LNCaP clone FGC (cell line): Measurements from ENCODE around the gene HOXA7.

ENCODE experiments used
- DNase-seq: peaks from one replicate; pipeline ENCODE4 v3.0.0-alpha.2; 2011; ENCODE audit warnings: low read depth
- H3K4me3 ChIP-seq: 2 replicates; pipeline ENCODE4 v1.5.1; 2011; ENCODE audit warnings: mild to moderate bottlenecking, low read depth, low read length, control low read depth
- TF ChIP-seq, protein P1 (sequence below): IDR thresholded peaks from 2 replicates; pipeline ENCODE4 v1.5.1; 2012; ENCODE audit warnings: mild to moderate bottlenecking; ENCODE audit not compliant: control insufficient read depth, insufficient read depth; ENCODE audit errors: extremely low read depth

Gene HOXA7

DNA sequence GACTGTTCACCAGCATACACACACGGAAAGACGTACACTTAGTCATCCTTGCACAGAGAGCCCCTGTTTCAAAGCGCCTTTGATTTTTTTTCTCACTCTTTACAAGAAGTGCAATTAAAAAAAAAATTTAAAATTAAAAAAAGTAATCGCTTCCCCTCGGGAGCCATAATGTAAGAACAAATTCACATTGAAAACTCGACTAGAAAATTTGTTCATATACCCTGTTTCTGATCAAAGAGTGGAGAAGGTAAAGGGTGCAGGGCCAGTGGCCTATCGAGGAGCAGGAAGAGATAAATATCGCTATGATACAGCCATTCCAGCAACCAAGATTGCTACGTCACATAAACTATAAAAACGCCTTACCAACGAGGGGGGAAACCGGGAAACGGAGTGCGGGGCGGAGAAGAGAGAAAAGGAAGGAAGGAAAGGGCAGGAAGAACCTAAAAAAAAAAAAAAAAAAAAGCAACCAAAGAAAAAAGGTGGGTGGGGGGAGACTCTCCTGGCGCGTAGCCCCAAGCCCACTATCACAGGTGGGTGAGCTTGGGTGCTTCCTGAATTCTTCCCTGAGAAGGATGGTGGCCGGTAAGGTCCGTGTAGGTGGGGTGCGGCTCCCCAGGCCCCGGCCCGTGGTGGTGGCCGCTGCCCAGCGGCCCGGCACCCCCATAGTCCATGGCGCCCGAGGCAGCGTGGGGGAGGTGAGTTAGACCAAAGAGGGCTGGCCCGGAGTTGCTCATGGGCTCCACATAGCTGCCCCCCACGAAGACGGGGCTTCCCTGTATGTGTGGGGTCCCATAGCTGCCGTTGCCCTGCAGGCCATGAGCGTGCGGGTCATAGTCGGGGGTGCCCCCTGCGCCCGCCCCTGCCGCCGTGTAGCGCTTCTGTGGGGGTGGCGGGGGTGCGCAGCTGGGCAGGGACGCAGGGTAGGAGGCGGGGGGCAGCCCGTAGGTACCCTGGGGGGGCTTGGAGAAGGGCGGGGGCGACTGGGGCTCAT is 48.8 kb downstream of the HOXA7 start:
- no peak overlapping the region for H3K4me3 ChIP-seq
- DNase-seq = no peak
- TF ChIP-seq, protein P1, sequence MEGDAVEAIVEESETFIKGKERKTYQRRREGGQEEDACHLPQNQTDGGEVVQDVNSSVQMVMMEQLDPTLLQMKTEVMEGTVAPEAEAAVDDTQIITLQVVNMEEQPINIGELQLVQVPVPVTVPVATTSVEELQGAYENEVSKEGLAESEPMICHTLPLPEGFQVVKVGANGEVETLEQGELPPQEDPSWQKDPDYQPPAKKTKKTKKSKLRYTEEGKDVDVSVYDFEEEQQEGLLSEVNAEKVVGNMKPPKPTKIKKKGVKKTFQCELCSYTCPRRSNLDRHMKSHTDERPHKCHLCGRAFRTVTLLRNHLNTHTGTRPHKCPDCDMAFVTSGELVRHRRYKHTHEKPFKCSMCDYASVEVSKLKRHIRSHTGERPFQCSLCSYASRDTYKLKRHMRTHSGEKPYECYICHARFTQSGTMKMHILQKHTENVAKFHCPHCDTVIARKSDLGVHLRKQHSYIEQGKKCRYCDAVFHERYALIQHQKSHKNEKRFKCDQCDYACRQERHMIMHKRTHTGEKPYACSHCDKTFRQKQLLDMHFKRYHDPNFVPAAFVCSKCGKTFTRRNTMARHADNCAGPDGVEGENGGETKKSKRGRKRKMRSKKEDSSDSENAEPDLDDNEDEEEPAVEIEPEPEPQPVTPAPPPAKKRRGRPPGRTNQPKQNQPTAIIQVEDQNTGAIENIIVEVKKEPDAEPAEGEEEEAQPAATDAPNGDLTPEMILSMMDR = no peak

DNA sequence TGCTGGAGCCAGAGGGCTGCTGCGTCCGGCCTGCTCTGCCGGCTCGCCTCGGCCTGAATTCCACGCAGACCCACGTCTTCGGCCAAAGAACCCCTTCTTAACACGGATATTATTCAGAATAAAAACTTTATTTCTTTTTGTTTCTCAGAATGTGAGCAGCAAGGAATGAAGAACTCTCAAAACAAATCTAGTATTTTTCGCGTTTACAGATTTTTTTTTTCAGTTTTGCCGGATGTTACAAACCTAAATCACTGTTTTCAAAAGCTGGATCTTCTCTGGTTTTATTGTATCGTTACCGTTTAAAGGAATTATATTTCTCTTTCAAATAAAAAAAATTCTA is 49.6 kb downstream of the HOXA7 start:
- TF ChIP-seq, protein P1 = no peak
- no peak overlapping the region for H3K4me3 ChIP-seq
- DNase-seq = no peak

DNA sequence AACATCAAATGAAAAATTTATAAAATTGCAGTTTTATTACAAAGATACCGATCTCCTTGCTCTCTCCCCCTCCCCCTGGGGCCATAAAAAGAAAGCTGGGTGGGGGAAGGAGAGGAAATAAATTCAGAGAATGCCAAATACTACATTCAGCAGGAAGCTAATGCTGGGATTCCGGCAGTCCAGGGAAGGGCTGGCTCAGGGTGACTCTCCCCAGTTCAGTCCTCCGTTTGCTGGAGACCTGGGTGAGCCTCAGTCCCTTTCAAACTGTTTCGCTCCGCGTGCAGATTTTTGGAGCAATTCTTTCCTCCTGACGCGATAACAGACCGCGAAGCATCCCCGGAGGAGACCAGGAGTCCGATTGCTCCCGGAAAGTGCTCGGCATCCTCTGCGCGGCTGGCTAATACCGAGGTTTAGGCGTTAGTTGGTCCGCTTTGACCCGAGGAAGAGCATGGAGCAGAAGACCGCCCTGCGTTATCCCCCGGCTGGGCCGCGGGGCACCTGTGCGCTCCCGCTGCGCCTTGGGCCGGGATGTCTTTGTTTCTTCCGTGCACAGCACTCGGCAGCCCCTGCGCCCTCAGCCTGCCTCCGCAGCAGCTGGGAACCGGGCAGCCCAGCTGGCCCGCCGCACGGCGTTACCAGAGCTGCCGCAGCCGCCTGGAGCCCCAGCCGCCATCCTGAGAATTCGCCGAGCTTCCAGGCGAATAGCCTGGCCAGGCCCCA is 50.1 kb downstream of the HOXA7 start:
- TF ChIP-seq, protein P1 = no peak
- no peak overlapping the region for H3K4me3 ChIP-seq
- no peak for DNase-seq

DNA sequence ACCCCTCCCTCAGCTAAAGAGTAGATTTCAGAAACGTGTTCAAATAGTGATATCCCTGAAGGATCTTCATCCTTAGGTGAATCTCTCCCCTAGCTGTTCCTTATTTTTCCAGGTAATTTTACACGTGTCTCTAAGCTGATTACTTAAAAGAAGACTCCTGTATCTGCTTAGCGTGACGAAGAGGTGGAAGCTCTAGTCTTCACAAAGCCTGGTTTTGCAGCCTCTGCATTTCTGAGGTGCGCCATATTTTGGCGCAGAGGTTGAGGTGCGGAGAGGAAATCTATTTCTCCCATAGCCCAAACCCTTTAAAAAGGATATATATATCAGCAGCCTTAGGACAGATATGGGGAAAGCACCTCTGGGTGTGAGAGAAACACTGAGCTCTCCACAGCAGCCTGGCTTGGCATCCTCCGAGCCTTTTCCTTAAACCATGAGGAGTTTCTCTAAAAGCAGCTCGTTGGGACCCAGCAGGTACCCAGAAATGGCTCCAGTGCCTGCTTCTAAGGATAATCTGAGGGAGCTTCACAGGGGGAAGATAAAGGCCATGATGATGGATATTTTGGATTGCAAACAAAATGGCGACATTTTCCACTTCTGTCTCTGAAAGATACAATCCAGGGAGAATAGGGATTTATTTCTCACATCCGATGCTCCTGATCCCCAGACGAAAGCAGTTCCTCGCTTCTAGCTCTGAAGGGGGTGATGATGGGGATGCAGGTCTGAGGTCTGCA is 51.0 kb downstream of the HOXA7 start:
- TF ChIP-seq, protein P1 = no peak
- no peak overlapping the region for H3K4me3 ChIP-seq
- no peak for DNase-seq

DNA sequence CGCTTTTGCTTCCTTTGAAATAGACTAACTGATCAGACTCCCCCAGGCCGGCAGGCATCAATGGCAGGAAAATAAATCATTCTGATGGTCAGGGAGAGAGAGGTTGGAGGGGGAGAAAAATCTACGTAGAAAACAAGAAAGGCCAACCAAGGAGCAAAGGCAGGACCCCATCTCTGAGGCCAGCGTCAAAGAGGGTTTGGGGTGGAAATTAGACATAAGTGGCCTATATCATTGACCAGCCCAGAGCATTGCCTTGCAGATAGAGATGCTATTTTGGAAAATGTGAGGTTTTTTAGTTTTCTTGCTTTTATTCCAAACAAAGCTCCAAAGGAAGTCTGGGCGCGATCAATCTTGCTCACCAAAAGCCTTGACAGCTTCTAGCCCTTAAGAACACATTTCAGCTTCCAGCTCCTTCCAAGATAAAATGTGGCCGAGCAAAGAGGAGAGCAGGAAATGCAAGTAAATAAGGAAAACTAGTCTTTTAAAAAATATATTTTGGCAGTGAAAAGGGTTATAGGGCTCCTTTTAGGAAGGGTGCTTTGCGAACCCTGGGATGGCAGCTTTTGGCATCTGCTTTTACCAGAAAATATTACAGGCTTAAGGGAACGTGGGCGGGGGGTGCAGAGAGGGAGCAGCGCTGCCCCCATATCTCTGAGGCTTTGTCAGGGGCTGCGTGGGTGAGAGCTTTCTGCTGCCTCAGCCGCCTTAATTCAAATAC is 52.0 kb downstream of the HOXA7 start:
- TF ChIP-seq, protein P1 = no peak
- no peak for DNase-seq
- no peak overlapping the region for H3K4me3 ChIP-seq
